Measurements from ENCODE around the gene DCUN1D4.

The DCUN1D4 gene

DNA sequence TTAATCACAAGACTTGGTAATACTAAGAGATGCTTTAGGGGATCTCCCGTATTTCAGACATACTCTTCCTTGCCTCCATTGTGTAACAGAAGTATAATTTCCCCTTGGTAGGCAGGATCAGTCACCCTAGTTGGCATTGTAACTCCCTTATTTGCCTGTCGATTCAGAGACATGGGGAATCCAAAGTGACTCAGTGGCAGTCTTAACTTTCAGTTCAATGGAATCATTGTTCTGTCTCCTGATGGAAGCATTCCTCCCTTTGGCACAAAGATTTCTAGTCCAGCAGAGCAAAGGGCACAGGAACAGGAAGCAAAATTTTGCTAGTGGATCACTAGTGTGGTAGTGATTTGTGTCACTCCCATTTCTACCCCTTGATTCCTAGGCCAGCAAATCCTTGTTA lies 80.4 kb downstream of the DCUN1D4 start:
- no peaks in the 10 kb centered on the region for H3K27me3 ChIP-seq (ENCODE audit: insufficient read depth, poor library complexity, severe bottlenecking)
- no peak overlapping the region for H3K4me3 ChIP-seq (replicated peaks; ENCODE audit: insufficient read depth, low read length)
- TF ChIP-seq POLR2AphosphoS5 (IDR thresholded peaks at IDR 0.05; ENCODE audit: low read depth) = no peak
- no peak for TF ChIP-seq SPI1 (IDR thresholded peaks at IDR 0.05; ENCODE audit: borderline replicate concordance, low read depth)
- TF ChIP-seq, protein P1, sequence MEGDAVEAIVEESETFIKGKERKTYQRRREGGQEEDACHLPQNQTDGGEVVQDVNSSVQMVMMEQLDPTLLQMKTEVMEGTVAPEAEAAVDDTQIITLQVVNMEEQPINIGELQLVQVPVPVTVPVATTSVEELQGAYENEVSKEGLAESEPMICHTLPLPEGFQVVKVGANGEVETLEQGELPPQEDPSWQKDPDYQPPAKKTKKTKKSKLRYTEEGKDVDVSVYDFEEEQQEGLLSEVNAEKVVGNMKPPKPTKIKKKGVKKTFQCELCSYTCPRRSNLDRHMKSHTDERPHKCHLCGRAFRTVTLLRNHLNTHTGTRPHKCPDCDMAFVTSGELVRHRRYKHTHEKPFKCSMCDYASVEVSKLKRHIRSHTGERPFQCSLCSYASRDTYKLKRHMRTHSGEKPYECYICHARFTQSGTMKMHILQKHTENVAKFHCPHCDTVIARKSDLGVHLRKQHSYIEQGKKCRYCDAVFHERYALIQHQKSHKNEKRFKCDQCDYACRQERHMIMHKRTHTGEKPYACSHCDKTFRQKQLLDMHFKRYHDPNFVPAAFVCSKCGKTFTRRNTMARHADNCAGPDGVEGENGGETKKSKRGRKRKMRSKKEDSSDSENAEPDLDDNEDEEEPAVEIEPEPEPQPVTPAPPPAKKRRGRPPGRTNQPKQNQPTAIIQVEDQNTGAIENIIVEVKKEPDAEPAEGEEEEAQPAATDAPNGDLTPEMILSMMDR (IDR thresholded peaks at IDR 0.05; ENCODE audit: insufficient read depth, low read length) = no peak
- TF ChIP-seq, protein P2, sequence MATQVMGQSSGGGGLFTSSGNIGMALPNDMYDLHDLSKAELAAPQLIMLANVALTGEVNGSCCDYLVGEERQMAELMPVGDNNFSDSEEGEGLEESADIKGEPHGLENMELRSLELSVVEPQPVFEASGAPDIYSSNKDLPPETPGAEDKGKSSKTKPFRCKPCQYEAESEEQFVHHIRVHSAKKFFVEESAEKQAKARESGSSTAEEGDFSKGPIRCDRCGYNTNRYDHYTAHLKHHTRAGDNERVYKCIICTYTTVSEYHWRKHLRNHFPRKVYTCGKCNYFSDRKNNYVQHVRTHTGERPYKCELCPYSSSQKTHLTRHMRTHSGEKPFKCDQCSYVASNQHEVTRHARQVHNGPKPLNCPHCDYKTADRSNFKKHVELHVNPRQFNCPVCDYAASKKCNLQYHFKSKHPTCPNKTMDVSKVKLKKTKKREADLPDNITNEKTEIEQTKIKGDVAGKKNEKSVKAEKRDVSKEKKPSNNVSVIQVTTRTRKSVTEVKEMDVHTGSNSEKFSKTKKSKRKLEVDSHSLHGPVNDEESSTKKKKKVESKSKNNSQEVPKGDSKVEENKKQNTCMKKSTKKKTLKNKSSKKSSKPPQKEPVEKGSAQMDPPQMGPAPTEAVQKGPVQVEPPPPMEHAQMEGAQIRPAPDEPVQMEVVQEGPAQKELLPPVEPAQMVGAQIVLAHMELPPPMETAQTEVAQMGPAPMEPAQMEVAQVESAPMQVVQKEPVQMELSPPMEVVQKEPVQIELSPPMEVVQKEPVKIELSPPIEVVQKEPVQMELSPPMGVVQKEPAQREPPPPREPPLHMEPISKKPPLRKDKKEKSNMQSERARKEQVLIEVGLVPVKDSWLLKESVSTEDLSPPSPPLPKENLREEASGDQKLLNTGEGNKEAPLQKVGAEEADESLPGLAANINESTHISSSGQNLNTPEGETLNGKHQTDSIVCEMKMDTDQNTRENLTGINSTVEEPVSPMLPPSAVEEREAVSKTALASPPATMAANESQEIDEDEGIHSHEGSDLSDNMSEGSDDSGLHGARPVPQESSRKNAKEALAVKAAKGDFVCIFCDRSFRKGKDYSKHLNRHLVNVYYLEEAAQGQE (IDR thresholded peaks at IDR 0.05; ENCODE audit: insufficient replicate concordance, low read depth) = no peak
- no peak overlapping the region for H3K27ac ChIP-seq (replicated peaks)
- no peak for DNase-seq (ENCODE audit: low read depth in 1 of 2, low spot score in 1 of 2)

DNA sequence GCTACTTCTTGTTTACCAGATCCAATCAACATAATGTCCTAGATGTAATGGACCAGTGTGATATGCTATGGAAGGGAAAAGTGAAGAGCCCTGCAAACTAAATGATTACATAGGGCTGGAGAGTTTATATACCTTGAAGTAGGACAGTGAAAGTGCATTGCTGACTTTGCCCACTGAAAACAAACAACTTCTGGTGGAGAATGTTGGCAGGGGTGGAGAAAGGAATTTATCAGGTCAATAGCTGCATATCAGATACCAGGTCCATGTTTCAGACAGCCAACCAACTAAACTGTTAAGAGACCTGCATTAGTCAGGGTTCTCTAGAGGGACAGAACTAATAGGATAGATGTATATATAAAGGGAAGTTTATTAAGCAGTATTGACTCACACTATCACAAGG lies 82.4 kb downstream of the DCUN1D4 start:
- Histone ChIP-seq H3K27ac (replicated peaks) (no peak overlapping the region), H3K27me3 (ENCODE audit: insufficient read depth, poor library complexity, severe bottlenecking) (no peaks in the 10 kb centered on the region), H3K4me3 (replicated peaks; ENCODE audit: insufficient read depth, low read length) (no peak overlapping the region)
- no peak for TF ChIP-seq POLR2AphosphoS5 (IDR thresholded peaks at IDR 0.05; ENCODE audit: low read depth)
- no peak for DNase-seq (ENCODE audit: low read depth in 1 of 2, low spot score in 1 of 2)

DNA sequence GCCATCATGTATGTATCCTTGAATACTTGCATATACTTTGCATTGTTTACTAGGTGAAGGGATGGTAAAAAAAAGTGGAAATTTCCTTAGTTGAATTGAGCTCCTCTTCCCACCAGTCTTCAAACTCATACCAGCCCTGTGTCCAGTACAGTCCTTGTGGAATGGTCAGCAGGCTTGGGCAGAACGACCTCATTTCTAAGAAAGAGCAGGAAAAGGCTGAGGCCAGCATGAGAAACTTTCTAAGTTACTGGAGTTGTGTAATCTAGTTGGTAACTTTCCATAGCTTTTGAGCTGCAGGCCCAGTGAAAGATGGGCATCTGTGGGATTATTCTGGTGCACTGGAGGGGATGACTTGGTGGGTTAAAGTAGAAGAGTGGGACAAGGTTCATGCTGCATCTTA lies 87.6 kb downstream of the DCUN1D4 start:
- Histone ChIP-seq H3K27me3 (ENCODE audit: insufficient read depth, poor library complexity, severe bottlenecking) (no peaks in the 10 kb centered on the region), H3K27ac (replicated peaks) (no peak overlapping the region), H3K4me3 (replicated peaks; ENCODE audit: insufficient read depth, low read length) (no peak overlapping the region)
- TF ChIP-seq GABPA (IDR thresholded peaks at IDR 0.05; ENCODE audit: low read depth) = no peak
- TF ChIP-seq SPI1 (IDR thresholded peaks at IDR 0.05; ENCODE audit: borderline replicate concordance, low read depth) = no peak
- TF ChIP-seq, protein P1 (IDR thresholded peaks at IDR 0.05; ENCODE audit: insufficient read depth, low read length) = no peak
- TF ChIP-seq, protein P2 (IDR thresholded peaks at IDR 0.05; ENCODE audit: insufficient replicate concordance, low read depth) = no peak
- no peak for TF ChIP-seq POLR2AphosphoS5 (IDR thresholded peaks at IDR 0.05; ENCODE audit: low read depth)
- DNase-seq (ENCODE audit: low read depth in 1 of 2, low spot score in 1 of 2) = no peak

DNA sequence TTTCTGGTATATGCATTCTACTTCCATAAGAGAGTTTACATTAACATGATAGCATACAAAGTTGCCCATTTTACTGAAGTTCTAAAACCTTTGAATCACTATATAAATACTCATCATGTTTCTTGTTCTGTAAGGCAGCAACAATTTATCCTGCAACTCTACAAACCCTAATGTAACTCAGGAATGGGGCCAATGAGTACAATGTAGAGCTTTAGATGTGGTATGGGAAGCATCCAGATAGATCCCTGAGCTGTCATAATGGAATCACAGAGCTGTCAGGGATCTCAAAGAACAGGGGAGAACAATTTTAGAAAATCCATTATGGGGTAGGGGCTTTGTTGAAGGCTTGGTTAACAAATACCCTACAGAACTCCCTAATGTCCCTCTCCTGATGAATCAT lies 88.5 kb downstream of the DCUN1D4 start:
- no peak for DNase-seq (ENCODE audit: low read depth in 1 of 2, low spot score in 1 of 2)
- TF ChIP-seq, protein P2 (IDR thresholded peaks at IDR 0.05; ENCODE audit: insufficient replicate concordance, low read depth) = no peak
- TF ChIP-seq, protein P1 (IDR thresholded peaks at IDR 0.05; ENCODE audit: insufficient read depth, low read length) = no peak
- TF ChIP-seq SPI1 (IDR thresholded peaks at IDR 0.05; ENCODE audit: borderline replicate concordance, low read depth) (no peak), GABPA (IDR thresholded peaks at IDR 0.05; ENCODE audit: low read depth) (no peak), POLR2AphosphoS5 (IDR thresholded peaks at IDR 0.05; ENCODE audit: low read depth) (no peak)

More for the DNA sequence above, 88.5 kb downstream of the DCUN1D4 start:
- no peak overlapping the region for H3K27ac ChIP-seq (replicated peaks)
- H3K27me3 ChIP-seq (ENCODE audit: insufficient read depth, poor library complexity, severe bottlenecking) = no peaks in the 10 kb centered on the region
- H3K4me3 ChIP-seq (replicated peaks; ENCODE audit: insufficient read depth, low read length) = no peak overlapping the region
